ENCODE measurements around the gene HERC3. TPM values are rescaled to one million over a fixed set of nuclear protein-coding genes. Genes with fewer than 3 reads are reported as not detected.

Gene HERC3
- total RNA-seq, 4 donors from 2014 or later, result 29.8 to 48.9 (median 42.4) TPM

DNA sequence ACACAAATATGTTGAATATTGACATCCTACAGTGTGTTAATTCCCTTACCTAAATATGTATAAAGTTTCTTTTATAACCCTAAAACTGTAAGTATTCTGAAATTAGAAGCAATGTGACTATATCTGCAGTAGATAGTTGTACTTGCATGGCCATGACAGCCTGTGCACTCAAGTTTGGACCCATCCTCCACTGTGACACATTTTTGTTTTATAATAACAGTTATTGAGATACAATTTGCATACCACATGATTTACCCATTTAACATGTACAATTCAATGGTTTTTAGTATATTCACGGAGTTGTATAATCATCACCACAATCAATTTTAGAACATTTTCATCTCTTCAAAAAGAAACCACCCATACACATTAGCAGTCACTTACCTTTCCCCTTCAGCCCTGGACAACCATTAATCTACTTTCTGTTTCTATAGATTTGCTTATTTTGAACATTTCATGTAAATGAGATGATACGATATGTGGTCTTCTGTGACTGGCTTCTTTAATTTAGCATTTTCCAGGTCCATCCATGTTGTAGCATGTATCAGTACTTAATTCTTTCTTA is 29.6 kb downstream of the HERC3 start:
- TF ChIP-seq, protein P1, sequence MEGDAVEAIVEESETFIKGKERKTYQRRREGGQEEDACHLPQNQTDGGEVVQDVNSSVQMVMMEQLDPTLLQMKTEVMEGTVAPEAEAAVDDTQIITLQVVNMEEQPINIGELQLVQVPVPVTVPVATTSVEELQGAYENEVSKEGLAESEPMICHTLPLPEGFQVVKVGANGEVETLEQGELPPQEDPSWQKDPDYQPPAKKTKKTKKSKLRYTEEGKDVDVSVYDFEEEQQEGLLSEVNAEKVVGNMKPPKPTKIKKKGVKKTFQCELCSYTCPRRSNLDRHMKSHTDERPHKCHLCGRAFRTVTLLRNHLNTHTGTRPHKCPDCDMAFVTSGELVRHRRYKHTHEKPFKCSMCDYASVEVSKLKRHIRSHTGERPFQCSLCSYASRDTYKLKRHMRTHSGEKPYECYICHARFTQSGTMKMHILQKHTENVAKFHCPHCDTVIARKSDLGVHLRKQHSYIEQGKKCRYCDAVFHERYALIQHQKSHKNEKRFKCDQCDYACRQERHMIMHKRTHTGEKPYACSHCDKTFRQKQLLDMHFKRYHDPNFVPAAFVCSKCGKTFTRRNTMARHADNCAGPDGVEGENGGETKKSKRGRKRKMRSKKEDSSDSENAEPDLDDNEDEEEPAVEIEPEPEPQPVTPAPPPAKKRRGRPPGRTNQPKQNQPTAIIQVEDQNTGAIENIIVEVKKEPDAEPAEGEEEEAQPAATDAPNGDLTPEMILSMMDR (IDR thresholded peaks at IDR 0.05; ENCODE audit: low read depth), result no peak

DNA sequence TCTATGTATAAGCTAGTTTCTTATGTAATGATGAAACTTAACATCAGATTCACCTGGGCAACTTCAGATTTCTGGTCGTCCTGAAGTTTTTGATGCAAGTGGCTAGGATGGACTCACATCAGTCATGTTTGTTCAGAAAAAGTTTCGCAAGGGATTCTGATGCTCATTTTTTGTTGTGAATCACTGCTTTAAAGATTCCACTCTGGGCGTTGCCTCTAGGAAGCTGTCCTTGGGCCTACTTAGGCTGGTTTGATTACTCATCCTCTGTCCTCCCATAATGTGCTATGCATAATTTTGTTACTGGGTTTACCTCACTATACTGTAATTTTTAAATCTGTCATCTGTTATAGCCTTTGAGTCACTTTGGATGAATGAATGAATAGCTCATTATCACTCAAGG is 30.8 kb downstream of the HERC3 start:
- TF ChIP-seq, protein P1 (IDR thresholded peaks at IDR 0.05; ENCODE audit: low read depth), result no peak

DNA sequence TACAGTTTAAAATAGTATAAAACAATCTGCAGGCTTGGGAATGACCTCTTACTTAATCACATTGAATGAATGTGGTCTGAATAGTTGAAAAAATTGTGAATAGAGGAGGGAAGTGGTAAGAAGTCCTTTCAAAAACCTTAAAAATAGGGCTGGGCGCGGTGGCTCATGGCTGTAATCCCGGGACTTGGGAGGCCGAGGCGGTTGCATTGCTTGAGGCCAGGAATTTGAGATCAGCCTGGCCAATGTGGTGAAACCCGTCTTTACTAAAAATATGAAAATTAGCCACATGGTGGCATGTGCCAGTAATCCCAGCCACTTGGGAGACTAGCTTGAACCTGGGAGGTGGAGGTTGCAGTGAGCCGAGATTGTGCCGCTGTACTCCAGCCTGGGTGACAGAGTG is 36.5 kb downstream of the HERC3 start:
- TF ChIP-seq, protein P1 (IDR thresholded peaks at IDR 0.05; ENCODE audit: low read depth), result no peak

DNA sequence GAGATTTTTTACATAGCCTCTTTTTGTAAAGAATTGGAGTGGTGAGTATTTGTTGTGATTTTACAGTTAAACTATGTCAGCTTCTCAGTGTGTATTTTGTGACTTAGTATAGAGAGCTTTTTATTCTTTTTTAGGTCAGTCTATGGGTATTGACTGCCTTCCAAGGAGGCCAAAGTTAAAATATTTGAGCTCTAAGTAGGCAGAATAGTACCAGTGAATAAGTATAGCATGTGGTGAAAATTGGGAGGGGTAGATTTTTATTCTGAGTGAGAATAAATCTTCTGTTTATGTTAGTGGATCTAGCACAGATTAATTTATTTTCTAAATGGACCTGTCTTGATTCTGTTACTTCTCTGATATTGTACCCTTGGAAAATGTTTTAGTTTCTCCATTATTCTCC is 37.5 kb downstream of the HERC3 start:
- TF ChIP-seq, protein P1 (IDR thresholded peaks at IDR 0.05; ENCODE audit: low read depth), result no peak

DNA sequence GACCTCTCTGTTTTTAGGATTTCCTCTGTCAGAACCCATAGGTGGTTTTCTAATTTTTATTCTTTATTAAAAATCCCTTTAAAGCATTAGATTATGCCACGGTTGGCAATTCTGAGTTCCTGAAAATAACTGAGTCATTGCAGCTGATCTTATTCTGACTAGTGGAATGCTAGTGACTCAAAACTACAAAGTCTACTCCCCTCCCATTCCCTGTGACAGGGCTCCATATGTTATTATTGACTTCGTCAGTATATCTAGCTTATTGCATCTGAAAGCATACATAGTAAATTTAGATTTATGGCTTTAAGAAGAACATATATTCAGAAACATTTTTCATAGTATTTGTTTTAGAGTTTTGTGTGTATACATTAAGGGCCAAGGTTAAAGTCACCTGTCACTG is 38.5 kb downstream of the HERC3 start:
- TF ChIP-seq, protein P1 (IDR thresholded peaks at IDR 0.05; ENCODE audit: low read depth), result no peak

DNA sequence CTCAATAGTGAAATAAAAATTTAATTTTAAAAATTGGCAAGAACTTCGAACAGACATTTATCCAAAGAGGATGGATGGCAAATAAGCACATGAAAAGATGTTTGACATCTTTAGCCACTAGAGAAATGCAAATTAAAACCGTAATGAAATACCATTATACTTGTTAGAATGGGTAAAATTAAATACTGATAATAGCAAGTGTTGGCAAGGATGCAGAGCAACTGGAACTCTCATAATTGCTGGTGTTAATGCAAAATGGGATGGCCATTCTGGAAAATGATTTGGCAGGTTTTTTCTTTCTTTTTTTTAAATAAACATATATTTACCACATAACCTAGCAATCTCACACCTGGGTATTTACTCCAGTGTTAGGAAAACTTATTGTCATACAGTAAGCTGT is 51.7 kb downstream of the HERC3 start:
- TF ChIP-seq, protein P1 (IDR thresholded peaks at IDR 0.05; ENCODE audit: low read depth), result no peak

DNA sequence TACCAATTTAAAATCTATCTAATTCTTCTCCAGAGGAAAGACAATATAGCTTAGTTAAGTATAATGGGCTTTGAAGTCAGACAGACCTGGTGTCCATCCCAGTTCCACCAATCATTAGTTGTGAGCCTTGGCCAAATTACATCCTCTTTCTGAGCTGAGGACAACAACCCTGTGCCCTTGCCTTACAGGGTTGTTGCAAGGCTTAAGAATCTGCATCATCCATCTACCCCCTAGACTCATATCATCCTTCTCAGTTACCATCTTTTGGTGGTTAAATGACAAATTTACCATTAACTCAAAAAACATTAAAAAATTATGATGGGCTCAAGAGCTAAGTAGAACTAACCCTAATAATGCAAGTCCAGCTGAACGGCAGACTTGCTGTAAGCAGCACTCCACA is 53.7 kb downstream of the HERC3 start:
- TF ChIP-seq, protein P1 (IDR thresholded peaks at IDR 0.05; ENCODE audit: low read depth), result no peak

Measured in subcutaneous adipose tissue (tissue), 4 donors.